SK-N-SH treated with all-trans-retinoic acid at 6 μM for 48 hours (cell line): ENCODE data around the gene ATOH8.

Source experiments
- ARNTL ChIP-seq: fragments of 450-650 bp; formaldehyde crosslinking; IDR thresholded peaks from 2 replicates; pipeline ENCODE4 v1.5.0; 2020; ENCODE audit warnings: low read depth, mild to moderate bottlenecking, moderate library complexity, borderline replicate concordance
- CSDC2 ChIP-seq: fragments of 250-450 bp; sonication (Bioruptor Pico); IDR thresholded peaks from 2 replicates; pipeline ENCODE4 v1.5.0; 2020; ENCODE audit warnings: mild to moderate bottlenecking, moderate library complexity
- SNAI2 ChIP-seq: fragments of 250-450 bp; sonication (Bioruptor Pico); IDR thresholded peaks from 2 replicates; pipeline ENCODE4 v1.5.0; 2020; ENCODE audit warnings: mild to moderate bottlenecking, moderate library complexity
- TCF4 ChIP-seq: fragments of 250-450 bp; sonication (Bioruptor Pico); IDR thresholded peaks from 2 replicates; pipeline ENCODE4 v1.8.0; 2021; ENCODE audit warnings: mild to moderate bottlenecking, moderate library complexity, borderline replicate concordance
- ZC3H10 ChIP-seq: fragments of 250-450 bp; sonication (Bioruptor Pico); IDR thresholded peaks from 2 replicates; pipeline ENCODE4 v1.5.1; 2021; ENCODE audit warnings: mild to moderate bottlenecking, moderate library complexity
- ZFP30 ChIP-seq: fragments of 450-650 bp; formaldehyde crosslinking; IDR thresholded peaks from 2 replicates; pipeline ENCODE4 v1.5.0; 2022; ENCODE audit warnings: mild to moderate bottlenecking, moderate library complexity
- ZNF565 ChIP-seq: fragments of 450-650 bp; formaldehyde crosslinking; conservative IDR thresholded peaks from 2 replicates; pipeline ENCODE4 v1.5.0; 2020; ENCODE audit warnings: low read depth, mild to moderate bottlenecking, moderate library complexity
- ZNF8 ChIP-seq: fragments of 450-650 bp; formaldehyde crosslinking; IDR thresholded peaks from 2 replicates; pipeline ENCODE4 v1.5.0; 2020; ENCODE audit warnings: mild to moderate bottlenecking, moderate library complexity
- TF ChIP-seq, protein P1 (sequence below): fragments of 250-450 bp; sonication (Bioruptor Pico); IDR thresholded peaks from 2 replicates; pipeline ENCODE4 v1.8.0; 2020; ENCODE audit warnings: mild to moderate bottlenecking, moderate library complexity, borderline replicate concordance

DNA sequence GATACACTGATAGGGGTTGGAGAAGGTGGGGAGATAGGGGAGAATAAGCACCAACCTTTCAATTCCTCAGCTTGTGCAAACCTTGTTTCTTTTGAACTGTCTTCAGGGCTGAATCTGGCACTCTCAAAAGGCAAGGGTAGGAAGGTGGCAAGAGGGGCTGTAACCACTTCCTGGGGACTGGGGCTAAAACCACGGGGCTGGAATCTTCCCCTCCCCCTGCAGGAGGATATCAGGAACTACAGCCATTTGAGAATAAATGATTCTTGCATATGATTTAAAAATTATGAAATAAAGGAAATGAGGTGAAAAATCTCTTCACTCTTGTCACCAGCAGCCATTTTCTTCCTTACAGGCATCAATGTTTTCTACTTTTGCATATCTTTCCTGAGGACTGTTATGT lies 50.8 kb downstream of the ATOH8 start:
- TF ChIP-seq ZNF8 (CRISPR knock-in tag) (no peak), ARNTL (CRISPR knock-in tag) (no peak), ZNF565 (CRISPR knock-in tag) (no peak), SNAI2 (no peak), ZFP30 (CRISPR knock-in tag) (no peak), ZC3H10 (no peak), TCF4 (CRISPR knock-in tag) (no peak), CSDC2 (CRISPR knock-in tag) (no peak)
- TF ChIP-seq, protein P1, sequence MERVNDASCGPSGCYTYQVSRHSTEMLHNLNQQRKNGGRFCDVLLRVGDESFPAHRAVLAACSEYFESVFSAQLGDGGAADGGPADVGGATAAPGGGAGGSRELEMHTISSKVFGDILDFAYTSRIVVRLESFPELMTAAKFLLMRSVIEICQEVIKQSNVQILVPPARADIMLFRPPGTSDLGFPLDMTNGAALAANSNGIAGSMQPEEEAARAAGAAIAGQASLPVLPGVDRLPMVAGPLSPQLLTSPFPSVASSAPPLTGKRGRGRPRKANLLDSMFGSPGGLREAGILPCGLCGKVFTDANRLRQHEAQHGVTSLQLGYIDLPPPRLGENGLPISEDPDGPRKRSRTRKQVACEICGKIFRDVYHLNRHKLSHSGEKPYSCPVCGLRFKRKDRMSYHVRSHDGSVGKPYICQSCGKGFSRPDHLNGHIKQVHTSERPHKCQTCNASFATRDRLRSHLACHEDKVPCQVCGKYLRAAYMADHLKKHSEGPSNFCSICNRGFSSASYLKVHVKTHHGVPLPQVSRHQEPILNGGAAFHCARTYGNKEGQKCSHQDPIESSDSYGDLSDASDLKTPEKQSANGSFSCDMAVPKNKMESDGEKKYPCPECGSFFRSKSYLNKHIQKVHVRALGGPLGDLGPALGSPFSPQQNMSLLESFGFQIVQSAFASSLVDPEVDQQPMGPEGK: no peak
